Subcutaneous abdominal adipose tissue (tissue), 5 donors: Measurements from ENCODE around the gene TTC12.

ENCODE experiments used
- H3K27ac ChIP-seq: one replicate; pipeline ENCODE4 v1.7.0; 2013; ENCODE audit warnings: low read depth, mild to moderate bottlenecking, inconsistent platforms, low read length, moderate library complexity
- H3K27me3 ChIP-seq, 5 donors: one replicate each; pipeline ENCODE4 v1.7.0; 2013; ENCODE audit warnings: low read length in 5 of 5, inconsistent platforms in 1 of 5; ENCODE audit not compliant: control insufficient read depth in 5 of 5, insufficient read depth in 4 of 5
- H3K36me3 ChIP-seq, 5 donors: one replicate each; pipeline ENCODE4 v1.7.0; 2013; ENCODE audit warnings: low read length in 5 of 5; ENCODE audit not compliant: control insufficient read depth in 5 of 5, insufficient read depth in 5 of 5
- H3K4me1 ChIP-seq, 5 donors: one replicate each; pipeline ENCODE4 v1.7.0; 2013; ENCODE audit warnings: low read length in 5 of 5, mild to moderate bottlenecking in 3 of 5, moderate library complexity in 1 of 5; ENCODE audit not compliant: control insufficient read depth in 5 of 5, insufficient read depth in 5 of 5
- H3K4me3 ChIP-seq, 5 donors: one replicate each; pipeline ENCODE4 v1.7.0; 2013; ENCODE audit warnings: low read length in 5 of 5, low read depth in 1 of 5
- H3K9ac ChIP-seq, 5 donors: one replicate each; pipeline ENCODE4 v1.7.0; 2013; ENCODE audit warnings: low read length in 5 of 5, mild to moderate bottlenecking in 4 of 5, moderate library complexity in 3 of 5
- H3K9me3 ChIP-seq, 5 donors: one replicate each; pipeline ENCODE4 v1.7.0; 2013; ENCODE audit warnings: low read length in 5 of 5; ENCODE audit not compliant: control insufficient read depth in 5 of 5
- donor health status: healthy.
- donor health status: healthy.
- donor health status: healthy.
- donor health status: healthy.
- donor health status: healthy.

TTC12 gene

GRCh38 chr11:113273720-113274119, 40.7 kb upstream of the TTC12 start:
- no peak overlapping the region for H3K27ac ChIP-seq
- H3K4me3 ChIP-seq, result no peak overlapping the region
- no peaks in the 10 kb centered on the region for H3K9me3 ChIP-seq
- H3K27me3 ChIP-seq, result peaks cover 0 to 3% (median 0%) of the 10 kb centered on the region in 5 donors
- H3K36me3 ChIP-seq, result no peaks in the 10 kb centered on the region
- H3K4me1 ChIP-seq, result no peaks in the 10 kb centered on the region
- no peak overlapping the region for H3K9ac ChIP-seq

DNA sequence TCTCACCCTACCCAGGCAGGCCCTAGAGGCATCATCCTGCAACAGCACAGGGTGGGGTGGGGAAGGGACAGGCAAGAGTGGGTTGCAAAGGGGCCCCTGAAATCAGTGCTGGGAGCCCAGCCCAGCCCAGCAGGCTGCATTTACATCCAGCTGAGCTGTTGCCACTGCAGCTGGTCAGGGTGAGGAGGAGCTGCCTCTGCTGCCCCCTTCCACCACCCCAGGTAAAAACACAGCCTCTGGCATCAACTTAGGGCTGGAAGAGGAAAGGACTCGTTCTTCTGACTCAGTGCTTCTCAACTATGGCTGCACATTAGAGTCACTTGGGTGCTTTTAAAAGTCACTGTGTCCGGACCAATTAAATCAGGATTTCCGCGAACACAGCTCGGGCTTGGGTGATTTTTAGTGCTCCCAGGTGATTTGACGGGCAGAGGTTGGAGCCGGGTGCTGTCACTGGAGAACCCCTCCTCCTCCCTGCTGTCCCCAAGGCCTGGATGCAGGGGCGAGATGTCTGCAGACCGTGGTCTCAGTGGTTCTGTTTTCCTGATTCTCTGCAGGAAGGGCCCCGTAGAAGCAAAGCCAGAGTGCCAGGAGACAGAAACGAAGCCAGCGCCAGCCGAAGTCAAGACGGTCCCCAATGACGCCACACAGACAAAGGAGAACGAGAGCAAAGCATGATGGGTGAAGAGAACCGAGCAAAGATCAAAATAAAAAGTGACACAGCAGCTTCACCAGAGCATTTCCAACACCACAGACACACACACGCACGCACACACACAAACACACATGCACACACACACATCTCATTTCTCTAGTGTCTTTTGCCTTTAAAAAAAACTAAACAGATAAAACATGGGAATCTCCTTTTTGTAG, 39.4 kb upstream of the TTC12 start:
- H3K27me3 ChIP-seq, result peaks cover 0 to 3% (median 0%) of the 10 kb centered on the region in 5 donors
- no peaks in the 10 kb centered on the region for H3K4me1 ChIP-seq
- H3K9me3 ChIP-seq, result no peaks in the 10 kb centered on the region
- no peak overlapping the region for H3K9ac ChIP-seq
- H3K27ac ChIP-seq, result no peak overlapping the region
- H3K36me3 ChIP-seq, result no peaks in the 10 kb centered on the region
- no peak overlapping the region for H3K4me3 ChIP-seq

- H3K27ac ChIP-seq, result no peak overlapping the region
- H3K9ac ChIP-seq, result no peak overlapping the region
- no peaks in the 10 kb centered on the region for H3K4me1 ChIP-seq
- peaks cover 0 to 3% (median 0%) of the 10 kb centered on the region in 5 donors for H3K27me3 ChIP-seq
- H3K4me3 ChIP-seq, result no peak overlapping the region
- no peaks in the 10 kb centered on the region for H3K9me3 ChIP-seq
- H3K36me3 ChIP-seq, result no peaks in the 10 kb centered on the region
These were observed 38.8 kb upstream of the TTC12 start for GRCh38 chr11:113275602-113276001.

DNA sequence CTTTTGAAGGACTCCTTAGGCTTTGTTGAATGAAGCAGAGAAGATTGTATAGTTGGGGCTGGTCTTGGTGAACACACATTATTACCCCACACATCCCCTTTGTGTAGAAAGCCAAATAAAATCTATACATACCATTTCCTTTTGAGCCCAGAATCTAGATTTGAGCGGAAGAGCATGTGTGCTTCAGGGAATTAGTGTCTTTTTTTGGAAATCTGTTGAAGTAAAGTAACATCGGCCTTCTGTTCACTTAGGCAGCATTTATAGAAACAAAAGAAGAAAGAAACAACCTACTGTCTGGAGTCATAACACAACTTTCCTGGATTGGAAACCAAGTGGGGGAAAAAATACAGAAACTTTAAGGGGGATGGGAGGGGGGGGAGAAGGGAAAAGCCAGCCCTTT, 37.9 kb upstream of the TTC12 start:
- Histone ChIP-seq H3K27ac (no peak overlapping the region), H3K27me3 (peaks cover 0 to 3% (median 0%) of the 10 kb centered on the region in 5 donors), H3K9me3 (no peaks in the 10 kb centered on the region), H3K36me3 (no peaks in the 10 kb centered on the region), H3K4me1 (no peaks in the 10 kb centered on the region), H3K4me3 (no peak overlapping the region), H3K9ac (no peak overlapping the region)

GRCh38 chr11:113277907-113278306, 36.5 kb upstream of the TTC12 start:
- Histone ChIP-seq H3K9me3 (no peaks in the 10 kb centered on the region), H3K9ac (no peak overlapping the region), H3K36me3 (no peaks in the 10 kb centered on the region), H3K27ac (no peak overlapping the region), H3K4me3 (no peak overlapping the region), H3K4me1 (no peaks in the 10 kb centered on the region), H3K27me3 (peaks cover 0 to 10% (median 0%) of the 10 kb centered on the region in 5 donors)

DNA sequence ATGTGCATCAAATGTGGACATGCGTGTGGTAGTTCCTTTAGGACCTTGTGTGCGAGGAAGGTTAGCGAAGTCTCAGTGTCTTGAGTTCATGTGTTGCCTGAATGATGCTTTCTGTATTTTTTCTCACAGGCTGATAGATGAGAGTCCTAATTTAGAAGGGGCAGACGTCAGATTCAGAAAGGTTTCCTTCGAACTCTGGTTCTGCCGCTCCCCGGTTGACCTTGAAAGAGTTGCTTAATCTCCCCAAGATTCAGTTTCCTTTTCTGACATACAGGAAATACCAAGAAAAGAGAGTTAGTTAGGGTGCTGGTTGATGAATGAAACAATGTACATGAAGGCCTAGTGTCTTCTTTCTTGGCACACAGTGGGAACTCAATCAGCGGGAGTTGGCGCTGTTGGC, 35.9 kb upstream of the TTC12 start:
- H3K9me3 ChIP-seq, result no peaks in the 10 kb centered on the region
- H3K4me3 ChIP-seq, result no peak overlapping the region
- no peaks in the 10 kb centered on the region for H3K4me1 ChIP-seq
- H3K36me3 ChIP-seq, result no peaks in the 10 kb centered on the region
- H3K27ac ChIP-seq, result no peak overlapping the region
- no peak overlapping the region for H3K9ac ChIP-seq
- H3K27me3 ChIP-seq, result peaks cover 0 to 11% (median 0%) of the 10 kb centered on the region in 5 donors

- Histone ChIP-seq H3K27me3 (peaks cover 0 to 11% (median 0%) of the 10 kb centered on the region in 5 donors), H3K27ac (no peak overlapping the region), H3K36me3 (no peaks in the 10 kb centered on the region), H3K9ac (no peak overlapping the region), H3K9me3 (no peaks in the 10 kb centered on the region), H3K4me3 (no peak overlapping the region), H3K4me1 (no peaks in the 10 kb centered on the region)
These were observed 35.5 kb upstream of the TTC12 start for GRCh38 chr11:113278925-113279324.

GRCh38 chr11:113279591-113279990, 34.8 kb upstream of the TTC12 start:
- Histone ChIP-seq H3K9me3 (no peaks in the 10 kb centered on the region), H3K9ac (no peak overlapping the region), H3K36me3 (no peaks in the 10 kb centered on the region), H3K4me3 (no peak overlapping the region), H3K4me1 (no peaks in the 10 kb centered on the region), H3K27ac (no peak overlapping the region), H3K27me3 (peaks cover 0 to 10% (median 0%) of the 10 kb centered on the region in 5 donors)

DNA sequence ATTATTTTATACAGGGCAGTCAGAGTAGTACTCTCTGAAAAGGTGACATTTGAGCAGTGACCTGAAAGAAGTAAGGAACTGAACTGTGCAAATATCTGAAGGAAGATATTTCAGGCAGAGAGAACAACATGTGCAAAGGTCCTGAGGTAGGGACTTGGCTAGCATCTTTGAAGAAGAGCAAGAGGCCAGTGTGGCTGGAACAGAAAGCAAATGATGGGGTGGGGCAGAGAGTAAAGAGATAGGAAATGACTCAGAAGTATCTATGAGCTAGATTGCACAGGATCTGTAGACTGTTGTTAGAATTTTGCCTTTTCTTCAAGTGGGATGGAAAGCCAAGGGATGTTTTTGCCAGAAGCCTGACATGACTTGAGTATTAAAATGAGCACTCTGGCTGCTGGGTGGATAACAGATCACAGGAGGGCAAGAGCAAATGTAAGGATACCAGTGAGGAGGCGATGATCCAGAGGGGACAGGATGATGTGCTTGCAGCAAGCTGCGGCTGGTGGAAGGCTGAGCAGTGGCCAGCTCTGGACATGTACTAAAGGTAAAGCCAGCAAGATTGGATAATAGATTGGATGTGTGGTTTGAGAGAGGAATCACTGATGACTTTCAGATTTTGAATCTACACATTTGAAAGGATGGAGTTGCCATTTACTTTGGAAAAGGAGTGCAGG, 33.2 kb upstream of the TTC12 start:
- Histone ChIP-seq H3K9ac (no peak overlapping the region), H3K27ac (no peak overlapping the region), H3K4me1 (no peaks in the 10 kb centered on the region), H3K27me3 (peaks cover 0 to 8% (median 3%) of the 10 kb centered on the region in 5 donors), H3K9me3 (no peaks in the 10 kb centered on the region), H3K4me3 (no peak overlapping the region), H3K36me3 (no peaks in the 10 kb centered on the region)

DNA sequence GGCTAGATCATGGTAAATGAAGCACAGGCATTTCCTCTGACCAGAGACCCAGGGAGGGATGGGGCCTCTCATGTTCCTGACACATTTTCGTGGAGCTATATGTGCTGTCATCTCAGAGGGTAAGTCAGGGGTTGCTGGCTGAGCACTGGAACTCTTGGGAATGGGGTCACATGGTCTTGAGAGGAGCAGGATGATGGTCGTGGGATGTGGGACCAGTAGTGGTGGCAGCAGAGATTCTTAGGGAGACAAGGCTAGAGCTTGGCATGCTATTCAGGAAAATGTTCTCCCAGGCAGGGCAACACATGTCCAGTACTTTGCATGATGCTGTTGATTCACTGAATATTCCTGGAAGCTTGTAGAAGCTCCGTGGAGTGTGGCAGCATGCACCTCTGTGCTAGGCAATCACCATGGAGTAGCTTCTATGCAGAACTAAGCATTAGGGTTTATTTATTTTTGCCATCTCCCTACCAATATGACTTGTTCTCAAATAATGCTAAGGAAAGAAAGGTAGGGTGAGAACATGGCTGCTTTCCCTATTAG, 31.4 kb upstream of the TTC12 start:
- Histone ChIP-seq H3K27me3 (peaks cover 0 to 13% (median 7%) of the 10 kb centered on the region in 5 donors), H3K9ac (no peak overlapping the region), H3K36me3 (no peaks in the 10 kb centered on the region), H3K27ac (no peak overlapping the region), H3K9me3 (no peaks in the 10 kb centered on the region), H3K4me1 (no peaks in the 10 kb centered on the region), H3K4me3 (no peak overlapping the region)
